GM23338 (cell line): Measurements from ENCODE around the gene CDC34. TPM values are rescaled to one million over a fixed set of nuclear protein-coding genes. Genes with fewer than 3 reads are reported as not detected.
A peak's percentile ranks its signal among the peaks of the same experiment; 100 is the strongest.

Source experiments
- ATAC-seq: fragments of 200-7000 bp; cut with Tn5 transposase; 3 replicates; pipeline ENCODE4 v1.9.1; 2020
- DNase-seq: peaks from one replicate; pipeline ENCODE4 v3.0.0-alpha.2; 2015; ENCODE audit warnings: low spot score
- H2AFZ ChIP-seq: fragments of 200-600 bp; sonication (generic); 2 replicates; pipeline ENCODE4 v1.8.0; 2016; ENCODE audit warnings: antibody characterized with exemption, mild to moderate bottlenecking, moderate library complexity
- H3F3A ChIP-seq: fragments of 200-600 bp; sonication (generic); replicated peaks from 2 replicates; pipeline ENCODE4 v1.8.0; 2017; ENCODE audit warnings: antibody characterized with exemption, mixed run types, low read depth
- H3K27ac ChIP-seq: fragments of 200-600 bp; sonication (generic); 2 replicates; pipeline ENCODE4 v1.6.1; 2016; ENCODE audit warnings: low read depth
- H3K27me3 ChIP-seq: fragments of 200-600 bp; sonication (generic); 2 replicates; pipeline ENCODE4 v1.8.0; 2016; ENCODE audit warnings: mild to moderate bottlenecking, mixed run types, moderate library complexity; ENCODE audit not compliant: insufficient read depth
- H3K36me3 ChIP-seq: fragments of 200-600 bp; sonication (generic); 2 replicates; pipeline ENCODE4 v1.8.0; 2016; ENCODE audit warnings: mild to moderate bottlenecking; ENCODE audit not compliant: insufficient read depth
- H3K4me1 ChIP-seq: fragments of 200-600 bp; sonication (generic); 2 replicates; pipeline ENCODE4 v1.8.0; 2016; ENCODE audit warnings: mild to moderate bottlenecking, moderate library complexity; ENCODE audit not compliant: insufficient read depth
- H3K4me2 ChIP-seq: fragments of 200-600 bp; sonication (generic); 2 replicates; pipeline ENCODE4 v1.7.1; 2017; ENCODE audit warnings: mixed run types
- H3K4me3 ChIP-seq: fragments of 200-600 bp; sonication (generic); 2 replicates; pipeline ENCODE4 v1.6.1; 2016; ENCODE audit warnings: mixed run types
- H3K79me2 ChIP-seq: fragments of 200-600 bp; sonication (generic); replicated peaks from 2 replicates; pipeline ENCODE4 v1.8.0; 2017; ENCODE audit warnings: mild to moderate bottlenecking; ENCODE audit not compliant: insufficient read depth
- H3K9me2 ChIP-seq: fragments of 200-600 bp; sonication (generic); 2 replicates; pipeline ENCODE4 v1.8.0; 2017; ENCODE audit not compliant: insufficient read depth
- H4K20me1 ChIP-seq: fragments of 200-600 bp; sonication (generic); replicated peaks from 2 replicates; pipeline ENCODE4 v1.8.0; 2017; ENCODE audit warnings: mild to moderate bottlenecking; ENCODE audit not compliant: insufficient read depth
- H3K27ac Mint-ChIP-seq: 2 replicates; pipeline ENCODE4 v1.8.0; 2020; ENCODE audit warnings: inconsistent platforms, mild to moderate bottlenecking, moderate library complexity, mixed read lengths
- H3K27me3 Mint-ChIP-seq: 3 replicates; pipeline ENCODE4 v1.8.0; 2022; ENCODE audit warnings: low read depth, mild to moderate bottlenecking, moderate library complexity, mixed read lengths, inconsistent platforms; ENCODE audit not compliant: insufficient read depth, poor library complexity
- H3K36me3 Mint-ChIP-seq: 3 replicates; pipeline ENCODE4 v1.8.0; 2021; ENCODE audit warnings: low read depth, mild to moderate bottlenecking, inconsistent platforms, moderate library complexity, mixed read lengths
- H3K4me1 Mint-ChIP-seq: 3 replicates; pipeline ENCODE4 v1.8.0; 2020; ENCODE audit warnings: mild to moderate bottlenecking, inconsistent platforms, mixed read lengths
- H3K4me3 Mint-ChIP-seq: 3 replicates; pipeline ENCODE4 v1.8.0; 2021; ENCODE audit warnings: moderate library complexity, mild to moderate bottlenecking, inconsistent platforms, mixed read lengths
- H3K9me3 Mint-ChIP-seq: 3 replicates; pipeline ENCODE4 v1.8.0; 2020; ENCODE audit warnings: moderate library complexity, mild to moderate bottlenecking, inconsistent platforms, mixed read lengths
- EZH2 ChIP-seq: fragments of 200-600 bp; sonication (generic); IDR thresholded peaks from one replicate; pipeline ENCODE4 v1.8.0; 2017; ENCODE audit warnings: antibody characterized with exemption, mild to moderate bottlenecking, low read depth; ENCODE audit not compliant: unreplicated experiment
- EZH2phosphoT487 ChIP-seq: fragments of 200-600 bp; sonication (generic); IDR thresholded peaks from one replicate; pipeline ENCODE4 v1.8.1; 2018; ENCODE audit warnings: antibody characterized with exemption; ENCODE audit not compliant: unreplicated experiment
- JUNB ChIP-seq: IDR thresholded peaks from one replicate; pipeline ENCODE4 v1.6.1; 2016; ENCODE audit warnings: antibody characterized with exemption; ENCODE audit not compliant: unreplicated experiment
- POLR2AphosphoS5 ChIP-seq: IDR thresholded peaks from 2 replicates; pipeline ENCODE4 v1.6.1; 2016; ENCODE audit warnings: antibody characterized with exemption, low read depth
- ZNF331 ChIP-seq: fragments of 250-450 bp; sonication (Bioruptor Pico); IDR thresholded peaks from 2 replicates; pipeline ENCODE4 v1.5.0; 2020; ENCODE audit warnings: low read depth, mild to moderate bottlenecking, moderate library complexity
- polyA plus RNA-seq: library from polyadenylated mRNA; unstranded; fragments of >200 nt; fragmentation: Nextera tagmentation; extraction: Ambion mirVana; gene quantifications from 2 replicates; pipeline ENCODE4 v1.2.1, GENCODE V29; 2016
- total RNA-seq: library from RNA; depleted of rRNA; stranded (reverse); fragments of >200 nt; shearing (Covaris generic); gene quantifications from 2 replicates; pipeline ENCODE4 v1.2.3, GENCODE V29; 2014
- TF ChIP-seq, protein P1 (sequence below): fragments of 250-450 bp; sonication (Bioruptor Pico); IDR thresholded peaks from 2 replicates; pipeline ENCODE4 v1.5.0; 2020; ENCODE audit warnings: mild to moderate bottlenecking, moderate library complexity
- TF ChIP-seq, protein P2 (sequence below): IDR thresholded peaks from 2 replicates; pipeline ENCODE4 v1.6.1; 2016; ENCODE audit warnings: antibody characterized with exemption
- TF ChIP-seq, protein P3 (sequence below), 2 experiments: fragments of 200-600 bp in 1 of 2; sonication (generic) in 1 of 2; conservative IDR thresholded peaks; 2 replicates each; pipeline versions ENCODE4 v1.5.1 to v1.6.1; 2016 to 2017; ENCODE audit warnings: antibody characterized with exemption in 2 of 2, low read depth in 2 of 2, mild to moderate bottlenecking in 2 of 2, moderate library complexity in 1 of 2

Gene CDC34
- total and polyA plus RNA-seq, 2 experiments from 2014 or later: 114 to 148 TPM

DNA sequence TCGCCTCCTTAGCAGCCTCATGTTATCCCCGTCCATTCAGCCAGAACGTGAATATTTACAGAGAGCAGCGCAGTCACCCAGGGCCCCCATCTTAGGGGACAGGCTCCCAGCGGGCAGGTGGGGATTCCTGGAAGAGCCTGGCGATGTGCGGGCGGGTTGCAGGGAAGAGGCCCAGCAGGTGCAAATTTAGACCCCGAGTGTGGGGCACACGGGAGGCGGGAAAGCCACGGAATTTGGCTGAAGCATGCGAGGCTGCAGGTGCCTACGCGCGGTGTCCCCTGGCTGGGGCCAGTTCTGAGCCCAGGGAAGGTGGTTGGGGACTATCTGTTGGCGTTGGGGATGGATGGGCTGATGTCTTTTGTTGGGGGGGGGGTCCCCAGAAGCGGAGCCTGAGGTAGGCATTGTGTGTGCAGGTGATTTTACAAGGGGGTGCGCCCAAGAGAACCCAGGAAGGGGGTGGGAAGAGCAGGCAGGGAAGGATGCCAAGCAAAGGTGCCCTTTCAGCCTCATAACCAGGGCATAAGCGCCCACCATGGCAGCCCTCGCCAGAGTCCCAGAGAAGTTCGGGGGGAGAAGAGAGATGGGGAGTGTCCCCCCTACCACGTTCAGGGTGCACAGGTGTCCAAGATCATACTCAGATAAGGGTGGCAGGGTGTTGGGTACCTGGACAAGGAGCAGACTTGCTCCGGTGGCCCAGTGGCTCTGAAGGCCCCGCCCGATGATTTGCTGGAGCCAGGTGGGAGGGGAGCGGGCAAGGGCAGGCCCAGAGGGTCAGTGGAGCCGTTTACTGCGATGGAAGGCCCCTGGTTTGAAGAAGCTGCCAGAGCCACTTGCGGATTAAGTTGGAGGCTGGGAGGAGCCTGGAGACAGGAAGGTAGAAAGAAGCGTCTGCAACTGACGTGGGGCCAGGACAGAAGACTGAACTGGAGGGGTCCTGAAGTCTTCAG, 23.1 kb upstream of the CDC34 start (continued):
- TF ChIP-seq, protein P1, sequence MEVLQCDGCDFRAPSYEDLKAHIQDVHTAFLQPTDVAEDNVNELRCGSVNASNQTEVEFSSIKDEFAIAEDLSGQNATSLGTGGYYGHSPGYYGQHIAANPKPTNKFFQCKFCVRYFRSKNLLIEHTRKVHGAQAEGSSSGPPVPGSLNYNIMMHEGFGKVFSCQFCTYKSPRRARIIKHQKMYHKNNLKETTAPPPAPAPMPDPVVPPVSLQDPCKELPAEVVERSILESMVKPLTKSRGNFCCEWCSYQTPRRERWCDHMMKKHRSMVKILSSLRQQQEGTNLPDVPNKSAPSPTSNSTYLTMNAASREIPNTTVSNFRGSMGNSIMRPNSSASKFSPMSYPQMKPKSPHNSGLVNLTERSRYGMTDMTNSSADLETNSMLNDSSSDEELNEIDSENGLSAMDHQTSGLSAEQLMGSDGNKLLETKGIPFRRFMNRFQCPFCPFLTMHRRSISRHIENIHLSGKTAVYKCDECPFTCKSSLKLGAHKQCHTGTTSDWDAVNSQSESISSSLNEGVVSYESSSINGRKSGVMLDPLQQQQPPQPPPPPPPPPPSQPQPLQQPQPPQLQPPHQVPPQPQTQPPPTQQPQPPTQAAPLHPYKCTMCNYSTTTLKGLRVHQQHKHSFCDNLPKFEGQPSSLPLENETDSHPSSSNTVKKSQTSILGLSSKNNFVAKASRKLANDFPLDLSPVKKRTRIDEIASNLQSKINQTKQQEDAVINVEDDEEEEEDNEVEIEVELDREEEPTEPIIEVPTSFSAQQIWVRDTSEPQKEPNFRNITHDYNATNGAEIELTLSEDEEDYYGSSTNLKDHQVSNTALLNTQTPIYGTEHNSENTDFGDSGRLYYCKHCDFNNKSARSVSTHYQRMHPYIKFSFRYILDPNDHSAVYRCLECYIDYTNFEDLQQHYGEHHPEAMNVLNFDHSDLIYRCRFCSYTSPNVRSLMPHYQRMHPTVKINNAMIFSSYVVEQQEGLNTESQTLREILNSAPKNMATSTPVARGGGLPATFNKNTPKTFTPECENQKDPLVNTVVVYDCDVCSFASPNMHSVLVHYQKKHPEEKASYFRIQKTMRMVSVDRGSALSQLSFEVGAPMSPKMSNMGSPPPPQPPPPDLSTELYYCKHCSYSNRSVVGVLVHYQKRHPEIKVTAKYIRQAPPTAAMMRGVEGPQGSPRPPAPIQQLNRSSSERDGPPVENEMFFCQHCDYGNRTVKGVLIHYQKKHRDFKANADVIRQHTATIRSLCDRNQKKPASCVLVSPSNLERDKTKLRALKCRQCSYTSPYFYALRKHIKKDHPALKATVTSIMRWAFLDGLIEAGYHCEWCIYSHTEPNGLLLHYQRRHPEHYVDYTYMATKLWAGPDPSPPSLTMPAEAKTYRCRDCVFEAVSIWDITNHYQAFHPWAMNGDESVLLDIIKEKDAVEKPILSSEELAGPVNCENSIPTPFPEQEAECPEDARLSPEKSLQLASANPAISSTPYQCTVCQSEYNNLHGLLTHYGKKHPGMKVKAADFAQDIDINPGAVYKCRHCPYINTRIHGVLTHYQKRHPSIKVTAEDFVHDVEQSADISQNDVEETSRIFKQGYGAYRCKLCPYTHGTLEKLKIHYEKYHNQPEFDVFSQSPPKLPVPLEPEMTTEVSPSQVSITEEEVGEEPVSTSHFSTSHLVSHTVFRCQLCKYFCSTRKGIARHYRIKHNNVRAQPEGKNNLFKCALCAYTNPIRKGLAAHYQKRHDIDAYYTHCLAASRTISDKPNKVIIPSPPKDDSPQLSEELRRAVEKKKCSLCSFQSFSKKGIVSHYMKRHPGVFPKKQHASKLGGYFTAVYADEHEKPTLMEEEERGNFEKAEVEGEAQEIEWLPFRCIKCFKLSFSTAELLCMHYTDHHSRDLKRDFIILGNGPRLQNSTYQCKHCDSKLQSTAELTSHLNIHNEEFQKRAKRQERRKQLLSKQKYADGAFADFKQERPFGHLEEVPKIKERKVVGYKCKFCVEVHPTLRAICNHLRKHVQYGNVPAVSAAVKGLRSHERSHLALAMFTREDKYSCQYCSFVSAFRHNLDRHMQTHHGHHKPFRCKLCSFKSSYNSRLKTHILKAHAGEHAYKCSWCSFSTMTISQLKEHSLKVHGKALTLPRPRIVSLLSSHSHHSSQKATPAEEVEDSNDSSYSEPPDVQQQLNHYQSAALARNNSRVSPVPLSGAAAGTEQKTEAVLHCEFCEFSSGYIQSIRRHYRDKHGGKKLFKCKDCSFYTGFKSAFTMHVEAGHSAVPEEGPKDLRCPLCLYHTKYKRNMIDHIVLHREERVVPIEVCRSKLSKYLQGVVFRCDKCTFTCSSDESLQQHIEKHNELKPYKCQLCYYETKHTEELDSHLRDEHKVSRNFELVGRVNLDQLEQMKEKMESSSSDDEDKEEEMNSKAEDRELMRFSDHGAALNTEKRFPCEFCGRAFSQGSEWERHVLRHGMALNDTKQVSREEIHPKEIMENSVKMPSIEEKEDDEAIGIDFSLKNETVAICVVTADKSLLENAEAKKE: no peak
- TF ChIP-seq, protein P2, sequence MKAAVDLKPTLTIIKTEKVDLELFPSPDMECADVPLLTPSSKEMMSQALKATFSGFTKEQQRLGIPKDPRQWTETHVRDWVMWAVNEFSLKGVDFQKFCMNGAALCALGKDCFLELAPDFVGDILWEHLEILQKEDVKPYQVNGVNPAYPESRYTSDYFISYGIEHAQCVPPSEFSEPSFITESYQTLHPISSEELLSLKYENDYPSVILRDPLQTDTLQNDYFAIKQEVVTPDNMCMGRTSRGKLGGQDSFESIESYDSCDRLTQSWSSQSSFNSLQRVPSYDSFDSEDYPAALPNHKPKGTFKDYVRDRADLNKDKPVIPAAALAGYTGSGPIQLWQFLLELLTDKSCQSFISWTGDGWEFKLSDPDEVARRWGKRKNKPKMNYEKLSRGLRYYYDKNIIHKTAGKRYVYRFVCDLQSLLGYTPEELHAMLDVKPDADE: no peak
- TF ChIP-seq EZH2 (no peak), JUNB (no peak), ZNF331 (no peak), EZH2phosphoT487 (no peak)

DNA sequence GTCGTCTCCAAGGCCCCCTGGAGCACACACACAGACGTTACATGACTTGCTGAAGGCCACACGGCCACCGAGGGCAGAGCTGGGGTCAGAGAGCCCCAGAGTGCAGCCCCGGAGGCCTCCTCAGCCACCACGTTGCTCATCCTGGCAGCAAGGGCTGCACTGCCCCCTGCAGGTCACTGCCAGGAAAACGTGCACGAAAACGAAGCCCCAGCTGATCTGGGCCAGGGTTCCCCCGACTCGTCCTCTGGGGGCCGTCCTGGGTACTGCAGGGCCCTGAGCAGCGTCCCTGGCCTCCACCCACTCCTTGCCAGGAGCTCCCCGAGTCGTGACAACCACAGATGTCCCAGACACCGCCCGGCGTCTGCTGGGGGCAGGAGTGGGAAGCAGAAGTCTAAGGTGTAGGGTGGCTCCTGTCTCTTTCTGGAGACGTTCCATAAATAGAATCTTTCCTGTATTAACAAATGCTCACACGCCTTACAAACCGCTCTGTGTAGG, 20.9 kb upstream of the CDC34 start:
- Mint-ChIP-seq H3K4me3 (peak overlapping the region; percentile 63), H3K36me3 (peaks cover 30% of the 10 kb centered on the region), H3K27ac (no peak overlapping the region), H3K4me1 (peaks cover 18% of the 10 kb centered on the region), H3K9me3 (peaks cover 9% of the 10 kb centered on the region), H3K27me3 (peaks cover 32% of the 10 kb centered on the region)
- DNase-seq (peak; percentile 94), ATAC-seq (peak; percentile 47)
- H3K4me1 ChIP-seq: peaks cover 11% of the 10 kb centered on the region; the same call in 1 of the 2 replicates
- H3K4me3 ChIP-seq: peak overlapping the region; percentile 26; the same call in 1 of the 2 replicates
- no peak overlapping the region for H2AFZ ChIP-seq
- H3K27ac ChIP-seq: no peak overlapping the region
- no peaks in the 10 kb centered on the region for H3K27me3 ChIP-seq
- no peaks in the 10 kb centered on the region for H3K9me2 ChIP-seq
- H3K4me2 ChIP-seq: peak overlapping the region; percentile 71
- no peaks in the 10 kb centered on the region for H3K79me2 ChIP-seq
- no peaks in the 10 kb centered on the region for H4K20me1 ChIP-seq
- H3K36me3 ChIP-seq: no peaks in the 10 kb centered on the region; the same call in 1 of the 2 replicates
- peaks cover 21% of the 10 kb centered on the region; the same call in 1 of the 2 replicates for H3F3A ChIP-seq
- TF ChIP-seq, protein P3, sequence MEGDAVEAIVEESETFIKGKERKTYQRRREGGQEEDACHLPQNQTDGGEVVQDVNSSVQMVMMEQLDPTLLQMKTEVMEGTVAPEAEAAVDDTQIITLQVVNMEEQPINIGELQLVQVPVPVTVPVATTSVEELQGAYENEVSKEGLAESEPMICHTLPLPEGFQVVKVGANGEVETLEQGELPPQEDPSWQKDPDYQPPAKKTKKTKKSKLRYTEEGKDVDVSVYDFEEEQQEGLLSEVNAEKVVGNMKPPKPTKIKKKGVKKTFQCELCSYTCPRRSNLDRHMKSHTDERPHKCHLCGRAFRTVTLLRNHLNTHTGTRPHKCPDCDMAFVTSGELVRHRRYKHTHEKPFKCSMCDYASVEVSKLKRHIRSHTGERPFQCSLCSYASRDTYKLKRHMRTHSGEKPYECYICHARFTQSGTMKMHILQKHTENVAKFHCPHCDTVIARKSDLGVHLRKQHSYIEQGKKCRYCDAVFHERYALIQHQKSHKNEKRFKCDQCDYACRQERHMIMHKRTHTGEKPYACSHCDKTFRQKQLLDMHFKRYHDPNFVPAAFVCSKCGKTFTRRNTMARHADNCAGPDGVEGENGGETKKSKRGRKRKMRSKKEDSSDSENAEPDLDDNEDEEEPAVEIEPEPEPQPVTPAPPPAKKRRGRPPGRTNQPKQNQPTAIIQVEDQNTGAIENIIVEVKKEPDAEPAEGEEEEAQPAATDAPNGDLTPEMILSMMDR (conservative IDR thresholded peaks at IDR 0.05; ENCODE audit: low read depth in 2 of 2): peak; percentile 93 to 98
- TF ChIP-seq POLR2AphosphoS5: no peak
